H1 (cell line): ENCODE measurements around the gene BABAM2. TPM values are rescaled to one million over a fixed set of nuclear protein-coding genes. Genes with fewer than 3 reads are reported as not detected.

ENCODE experiments used
- CTCF ChIA-PET: fragments of 300-600 bp; sonication (Branson Sonifier 250); formaldehyde crosslinking; loops from one replicate; lab custom pipeline; 2021; ENCODE audit not compliant: partially characterized antibody; lab: Charles Lee
- POLR2A ChIA-PET: fragments of 300-600 bp; sonication (Branson Sonifier 250); formaldehyde crosslinking; loops from one replicate; lab custom pipeline; 2021; ENCODE audit warnings: inconsistent platforms; ENCODE audit not compliant: partially characterized antibody; lab: Charles Lee
- DNase-seq, 2 experiments: peaks; one replicate each; pipeline versions ENCODE4 v3.0.0 to v3.0.0-alpha.2; 2010 to 2022; ENCODE audit warnings: low spot score in 2 of 2, low read depth in 1 of 2, mixed read lengths in 1 of 2
- FAIRE-seq: peaks from 2 replicates; lab custom pipeline; 2011; peaks lifted over from hg19 to GRCh38; lab: Jason Lieb, UNC
- H2AFZ ChIP-seq: 2 replicates; pipeline ENCODE4 v1.8.1; 2012; ENCODE audit warnings: low read length, inconsistent platforms
- H2AK5ac ChIP-seq: 2 replicates; pipeline ENCODE4 v1.6.1; 2013; ENCODE audit warnings: low read depth, low read length
- H2BK120ac ChIP-seq: replicated peaks from 2 replicates; pipeline ENCODE3; 2013; ENCODE audit warnings: low read depth, low read length, inconsistent platforms
- H2BK12ac ChIP-seq: 2 replicates; pipeline ENCODE4 v1.6.1; 2013; ENCODE audit warnings: low read depth, low read length
- H2BK15ac ChIP-seq: 2 replicates; pipeline ENCODE4 v1.6.1; 2013; ENCODE audit warnings: low read length
- H2BK20ac ChIP-seq: 2 replicates; pipeline ENCODE4 v1.6.1; 2013; ENCODE audit warnings: low read length
- H2BK5ac ChIP-seq: 2 replicates; pipeline ENCODE4 v1.6.1; 2013; ENCODE audit warnings: low read depth, low read length
- H3K14ac ChIP-seq: 2 replicates; pipeline ENCODE4 v1.6.1; 2013; ENCODE audit warnings: inconsistent platforms; ENCODE audit not compliant: insufficient read length
- H3K18ac ChIP-seq: 2 replicates; pipeline ENCODE4 v1.6.1; 2013; ENCODE audit warnings: low read length; ENCODE audit errors: extremely low read depth
- H3K23ac ChIP-seq: 2 replicates; pipeline ENCODE4 v1.6.1; 2013; ENCODE audit warnings: inconsistent platforms; ENCODE audit not compliant: insufficient read length
- H3K23me2 ChIP-seq: 2 replicates; pipeline ENCODE4 v1.6.1; 2013; ENCODE audit warnings: low read depth, low read length
- H3K27ac ChIP-seq: 2 replicates; pipeline ENCODE4 v1.6.1; 2011; ENCODE audit warnings: low read depth, low read length, inconsistent platforms
- H3K27me3 ChIP-seq, 4 experiments: replicated peaks in 1 of 4; 1 replicate in 1 of 4; 2 replicates in 3 of 4; pipeline versions ENCODE4 v1.6.1 to v1.8.1; 2011 to 2013; ENCODE audit warnings: low read length in 3 of 4, mild to moderate bottlenecking in 3 of 4, inconsistent platforms in 2 of 4, mixed read lengths in 2 of 4, moderate library complexity in 1 of 4; ENCODE audit not compliant: control insufficient read depth in 3 of 4, insufficient read depth in 3 of 4; ENCODE audit errors: extremely low read depth in 1 of 4
- H3K36me3 ChIP-seq, 4 experiments: 2 replicates each; pipeline versions ENCODE4 v1.6.1 to v1.8.1; 2011 to 2013; ENCODE audit warnings: mild to moderate bottlenecking in 4 of 4, low read length in 3 of 4, moderate library complexity in 2 of 4, control low read depth in 1 of 4, inconsistent platforms in 1 of 4; ENCODE audit not compliant: insufficient read depth in 4 of 4, control insufficient read depth in 2 of 4
- H3K4ac ChIP-seq: replicated peaks from 2 replicates; pipeline ENCODE3; 2013; ENCODE audit warnings: low read length, low read depth, mixed read lengths, inconsistent platforms; ENCODE audit not compliant: insufficient read length
- H3K4me1 ChIP-seq, 4 experiments: replicated peaks in 1 of 4; 1 replicate in 1 of 4; 2 replicates in 3 of 4; pipeline versions ENCODE4 v1.6.1 to v1.8.1; 2011 to 2013; ENCODE audit warnings: low read length in 3 of 4, inconsistent platforms in 2 of 4, mixed read lengths in 1 of 4; ENCODE audit not compliant: insufficient read depth in 4 of 4, control insufficient read depth in 3 of 4
- H3K4me2 ChIP-seq, 2 experiments: 2 replicates each; pipeline versions ENCODE4 v1.6.1 to v1.8.1; 2011 to 2013; ENCODE audit warnings: low read depth in 2 of 2, low read length in 2 of 2, control low read depth in 1 of 2, inconsistent platforms in 1 of 2, mild to moderate bottlenecking in 1 of 2; ENCODE audit not compliant: insufficient read depth in 1 of 2
- H3K4me3 ChIP-seq, 4 experiments: fragments of 200-600, 300-600 bp in 1 of 4; sonication (generic), shearing (Covaris generic), sonication (Bioruptor Twin) in 1 of 4; 2 replicates each; pipeline versions ENCODE4 v1.5.1 to v1.8.1; 2011 to 2016; ENCODE audit warnings: low read length in 4 of 4, low read depth in 3 of 4, control low read depth in 2 of 4, inconsistent platforms in 2 of 4, mild to moderate bottlenecking in 2 of 4, mixed read lengths in 1 of 4, moderate library complexity in 1 of 4; ENCODE audit not compliant: insufficient read depth in 2 of 4; ENCODE audit errors: extremely low read depth in 1 of 4
- H3K56ac ChIP-seq: replicated peaks from 2 replicates; pipeline ENCODE3; 2013; ENCODE audit warnings: low read depth, mild to moderate bottlenecking, mixed read lengths, low read length, inconsistent platforms; ENCODE audit not compliant: insufficient read length
- H3K79me1 ChIP-seq: 2 replicates; pipeline ENCODE4 v1.6.1; 2013; ENCODE audit warnings: low read depth, low read length, control low read depth
- H3K79me2 ChIP-seq, 2 experiments: 2 replicates each; pipeline versions ENCODE4 v1.6.1 to v1.8.1; 2012 to 2013; ENCODE audit warnings: low read length in 2 of 2, mild to moderate bottlenecking in 2 of 2, inconsistent platforms in 1 of 2; ENCODE audit not compliant: insufficient read depth in 2 of 2, control insufficient read depth in 1 of 2
- H3K9ac ChIP-seq, 4 experiments: replicated peaks in 1 of 4; 1 replicate in 1 of 4; 2 replicates in 3 of 4; pipeline versions ENCODE4 v1.6.1 to v1.8.1; 2011 to 2013; ENCODE audit warnings: low read depth in 3 of 4, low read length in 3 of 4, control low read depth in 2 of 4, mild to moderate bottlenecking in 2 of 4, moderate library complexity in 2 of 4, inconsistent platforms in 1 of 4; ENCODE audit errors: extremely low read depth in 1 of 4
- H3K9me3 ChIP-seq, 2 experiments: 2 replicates each; pipeline versions ENCODE4 v1.6.1 to v1.8.1; 2012 to 2013; ENCODE audit warnings: mild to moderate bottlenecking in 2 of 2, moderate library complexity in 2 of 2, control low read depth in 1 of 2, inconsistent platforms in 1 of 2, low read depth in 1 of 2, low read length in 1 of 2, mixed read lengths in 1 of 2; ENCODE audit not compliant: insufficient read depth in 2 of 2
- H4K20me1 ChIP-seq, 2 experiments: replicated peaks in 1 of 2; 2 replicates each; pipeline versions ENCODE3 to v1.8.1; 2011 to 2013; ENCODE audit warnings: inconsistent platforms in 2 of 2, low read length in 2 of 2, mild to moderate bottlenecking in 1 of 2; ENCODE audit not compliant: insufficient read depth in 2 of 2, control insufficient read depth in 1 of 2
- H4K5ac ChIP-seq: 2 replicates; pipeline ENCODE4 v1.6.1; 2013; ENCODE audit warnings: low read length, low read depth, mixed read lengths, inconsistent platforms; ENCODE audit not compliant: insufficient read length
- H4K8ac ChIP-seq: 2 replicates; pipeline ENCODE4 v1.8.0; 2013; ENCODE audit warnings: mild to moderate bottlenecking, moderate library complexity, low read length, inconsistent platforms; ENCODE audit not compliant: insufficient read depth; ENCODE audit errors: extremely low read depth
- H4K91ac ChIP-seq: replicated peaks from 2 replicates; pipeline ENCODE3; 2013; ENCODE audit warnings: low read length, mixed read lengths, inconsistent platforms; ENCODE audit not compliant: insufficient read length
- CBX8 ChIP-seq: fragments of 300-800, 300-1000 bp; sonication (generic); IDR thresholded peaks from 2 replicates; pipeline ENCODE4 v1.7.1; 2016; ENCODE audit warnings: low read depth, low read length, borderline replicate concordance
- JUN ChIP-seq: IDR thresholded peaks from 2 replicates; pipeline ENCODE4 v1.6.1; 2011; ENCODE audit warnings: low read depth, mild to moderate bottlenecking, improper control_type of control experiment, low read length
- TCF12 ChIP-seq: IDR thresholded peaks from 2 replicates; pipeline ENCODE4 v1.6.1; 2011; ENCODE audit warnings: low read depth, mild to moderate bottlenecking, low read length
- WGBS, 2 experiments: shearing (Covaris generic) in 1 of 2; methylation state at CpG; one replicate each; pipeline versions ENCODE4 v1.1.6 to v1.1.7; 2013 to 2015; ENCODE audit warnings: low lambda C conversion rate in 2 of 2, mixed read lengths in 2 of 2, inconsistent platforms in 1 of 2, low coverage in 1 of 2, missing lambda C conversion rate in 1 of 2; ENCODE audit not compliant: insufficient replicate concordance in 2 of 2, insufficient coverage in 1 of 2, insufficient read length in 1 of 2; ENCODE audit errors: extremely low coverage in 1 of 2, missing lambda C conversion rate in 1 of 2; 5-methylcytosine and 5-hydroxymethylcytosine counted together
- polyA plus RNA-seq, 7 experiments: library from polyadenylated mRNA; depleted of rRNA in 3 of 7; stranded (reverse) in 5 of 7; unstranded in 2 of 7; fragments of >200 nt in 5 of 7; fragments of 200-250 nt in 2 of 7; gene quantifications; 1 replicate in 5 of 7; 2 replicates in 1 of 7; 4 replicates in 1 of 7; pipeline versions ENCODE4 v1.2.1 to v1.2.3, GENCODE V29; 2011 to 2013; ENCODE audit warnings: missing spikeins in 2 of 7, mixed read lengths in 2 of 7
- total RNA-seq: library from RNA; stranded (reverse); fragmentation: NEBNext Ultra II Directional; extraction: Animal tissue kit (Norgen Biotek cat#: 25700); gene quantifications from 2 replicates; pipeline ENCODE4 v1.2.1, GENCODE V29; 2021

The BABAM2 gene
- total and polyA plus RNA-seq, 2 of the 8 experiments (the other 6 are each of a cell fraction or from before 2014, with no cell fraction given) = 15.8 to 20.9 TPM

- WGBS, 2 experiments = 91% methylated on average over 6 of the region's 6 CpGs; no CpG with 5 or more reads in 1 of the 2 experiments
- FAIRE-seq = no peak
- H3K23ac ChIP-seq = no peak overlapping the region
- H2BK20ac ChIP-seq = no peak overlapping the region
- H2BK15ac ChIP-seq = no peak overlapping the region
- no peaks in the 10 kb centered on the region for H3K9me3 ChIP-seq
- no peak overlapping the region for H2BK5ac ChIP-seq
- H3K4me1 ChIP-seq = peaks cover 0 to 10% (median 8%) of the 10 kb centered on the region in 4 experiments; a peak in 5 of 7 replicates
- H2BK120ac ChIP-seq = no peak overlapping the region
- no peak for DNase-seq
- H4K8ac ChIP-seq = no peak overlapping the region
- H3K4me3 ChIP-seq = no peak overlapping the region
- H2AK5ac ChIP-seq = no peak overlapping the region
- ChIA-PET CTCF (interaction anchor here (1.3 to 1.4 kb wide), 4 partner anchors 11 to 320 kb away, joined by 3 to 4 read pairs (median 3); no protein-coding TSS in a partner anchor), POLR2A (interaction anchor here (1.2 kb wide), 1 partner anchor 9 kb away, joined by 4 read pairs; no protein-coding TSS in a partner anchor)
- H3K18ac ChIP-seq = no peak overlapping the region
- no peak overlapping the region for H3K56ac ChIP-seq
- H3K4me2 ChIP-seq = no peak overlapping the region
- H3K14ac ChIP-seq = no peak overlapping the region
- H3K23me2 ChIP-seq = no peaks in the 10 kb centered on the region
- no peaks in the 10 kb centered on the region for H3K79me1 ChIP-seq
- H2AFZ ChIP-seq = no peak overlapping the region
- TF ChIP-seq JUN (no peak), TCF12 (no peak), CBX8 (no peak)
- no peaks in the 10 kb centered on the region for H4K20me1 ChIP-seq
- H3K9ac ChIP-seq = no peak overlapping the region
- H2BK12ac ChIP-seq = no peak overlapping the region
- no peaks in the 10 kb centered on the region for H3K27me3 ChIP-seq
- no peak overlapping the region for H4K91ac ChIP-seq
- no peaks in the 10 kb centered on the region for H3K36me3 ChIP-seq
- no peaks in the 10 kb centered on the region for H3K79me2 ChIP-seq
- no peak overlapping the region for H3K4ac ChIP-seq
- no peak overlapping the region for H3K27ac ChIP-seq
- no peak overlapping the region for H4K5ac ChIP-seq
Measured at GRCh38 chr2:28273751-28274150, 383.2 kb downstream of the BABAM2 start.
